ENCODE measurements around the gene RGMB. TPM values are rescaled to one million over a fixed set of nuclear protein-coding genes. Genes with fewer than 3 reads are reported as not detected.

RGMB gene
- total RNA-seq, 1 experiment from 2014 or later = 3.1 TPM

GRCh38 chr5:98810206-98810605 lies 36.7 kb downstream of the RGMB start:
- H3K36me3 ChIP-seq (ENCODE audit: insufficient read depth, low read length) = no peaks in the 10 kb centered on the region

GRCh38 chr5:98813755-98814154 lies 40.3 kb downstream of the RGMB start:
- no peak overlapping the region for H2AFZ ChIP-seq (ENCODE audit: low read length)
- H3K4me3 ChIP-seq (ENCODE audit: low read length) = no peak overlapping the region
- no peaks in the 10 kb centered on the region for H3K36me3 ChIP-seq (ENCODE audit: insufficient read depth, low read length)
- H4K20me1 ChIP-seq (ENCODE audit: insufficient read depth, low read depth, low read length) = no peaks in the 10 kb centered on the region
- H3K4me2 ChIP-seq (ENCODE audit: low read depth, low read length, poor library complexity, severe bottlenecking) = no peak overlapping the region
- H3K9ac ChIP-seq (ENCODE audit: low read length) = no peak overlapping the region
- H3K4me1 ChIP-seq (ENCODE audit: low read length) = no peaks in the 10 kb centered on the region
- H3K9me2 ChIP-seq (replicated peaks; ENCODE audit: insufficient read depth, low read length) = no peaks in the 10 kb centered on the region
- DNase-seq = no peak
- no peaks in the 10 kb centered on the region for H3K27me3 ChIP-seq (ENCODE audit: low read length)
- H3K27ac ChIP-seq (ENCODE audit: low read length) = no peak overlapping the region
- no peaks in the 10 kb centered on the region for H3K9me3 ChIP-seq (ENCODE audit: low read length)
- H3K79me2 ChIP-seq (ENCODE audit: low read length) = no peaks in the 10 kb centered on the region

More at GRCh38 chr5:98810206-98810605, 36.7 kb downstream of the RGMB start:
- no peaks in the 10 kb centered on the region for H3K9me3 ChIP-seq (ENCODE audit: low read length)
- no peaks in the 10 kb centered on the region for H3K4me1 ChIP-seq (ENCODE audit: low read length)
- H3K4me2 ChIP-seq (ENCODE audit: low read depth, low read length, poor library complexity, severe bottlenecking) = no peak overlapping the region
- H4K20me1 ChIP-seq (ENCODE audit: insufficient read depth, low read depth, low read length) = no peaks in the 10 kb centered on the region
- H3K27me3 ChIP-seq (ENCODE audit: low read length) = no peaks in the 10 kb centered on the region
- no peak overlapping the region for H2AFZ ChIP-seq (ENCODE audit: low read length)
- H3K9ac ChIP-seq (ENCODE audit: low read length) = no peak overlapping the region
- no peak overlapping the region for H3K27ac ChIP-seq (ENCODE audit: low read length)
- no peak for DNase-seq
- no peaks in the 10 kb centered on the region for H3K9me2 ChIP-seq (replicated peaks; ENCODE audit: insufficient read depth, low read length)
- no peak overlapping the region for H3K4me3 ChIP-seq (ENCODE audit: low read length)
- H3K79me2 ChIP-seq (ENCODE audit: low read length) = no peaks in the 10 kb centered on the region

- no peak overlapping the region for H3K4me3 ChIP-seq (ENCODE audit: low read length)
- H3K36me3 ChIP-seq (ENCODE audit: insufficient read depth, low read length) = no peaks in the 10 kb centered on the region
- H3K27me3 ChIP-seq (ENCODE audit: low read length) = no peaks in the 10 kb centered on the region
- H2AFZ ChIP-seq (ENCODE audit: low read length) = no peak overlapping the region
- no peak overlapping the region for H3K27ac ChIP-seq (ENCODE audit: low read length)
- no peaks in the 10 kb centered on the region for H3K9me2 ChIP-seq (replicated peaks; ENCODE audit: insufficient read depth, low read length)
- H3K79me2 ChIP-seq (ENCODE audit: low read length) = no peaks in the 10 kb centered on the region
- H3K9me3 ChIP-seq (ENCODE audit: low read length) = no peaks in the 10 kb centered on the region
- no peaks in the 10 kb centered on the region for H4K20me1 ChIP-seq (ENCODE audit: insufficient read depth, low read depth, low read length)
- no peaks in the 10 kb centered on the region for H3K4me1 ChIP-seq (ENCODE audit: low read length)
- H3K9ac ChIP-seq (ENCODE audit: low read length) = no peak overlapping the region
- no peak overlapping the region for H3K4me2 ChIP-seq (ENCODE audit: low read depth, low read length, poor library complexity, severe bottlenecking)
- DNase-seq = no peak
These were observed 43.2 kb downstream of the RGMB start for GRCh38 chr5:98816582-98817222.

- H3K9me3 ChIP-seq (ENCODE audit: low read length) = no peaks in the 10 kb centered on the region
These were observed 52.3 kb downstream of the RGMB start for GRCh38 chr5:98825582-98826375.

GRCh38 chr5:98827161-98827560 lies 53.7 kb downstream of the RGMB start:
- no peaks in the 10 kb centered on the region for H3K27me3 ChIP-seq (ENCODE audit: low read length)
- H4K20me1 ChIP-seq (ENCODE audit: insufficient read depth, low read depth, low read length) = no peaks in the 10 kb centered on the region
- DNase-seq = peak; percentile 72
- H2AFZ ChIP-seq (ENCODE audit: low read length) = no peak overlapping the region
- no peak overlapping the region for H3K27ac ChIP-seq (ENCODE audit: low read length)
- H3K9ac ChIP-seq (ENCODE audit: low read length) = no peak overlapping the region
- H3K4me2 ChIP-seq (ENCODE audit: low read depth, low read length, poor library complexity, severe bottlenecking) = no peak overlapping the region
- H3K4me1 ChIP-seq (ENCODE audit: low read length) = peaks cover 6% of the 10 kb centered on the region; the same call in 1 of the 2 replicates
- no peaks in the 10 kb centered on the region for H3K9me3 ChIP-seq (ENCODE audit: low read length)
- no peaks in the 10 kb centered on the region for H3K9me2 ChIP-seq (replicated peaks; ENCODE audit: insufficient read depth, low read length)
- no peaks in the 10 kb centered on the region for H3K36me3 ChIP-seq (ENCODE audit: insufficient read depth, low read length)
- H3K4me3 ChIP-seq (ENCODE audit: low read length) = no peak overlapping the region
- H3K79me2 ChIP-seq (ENCODE audit: low read length) = no peaks in the 10 kb centered on the region

More at GRCh38 chr5:98825582-98826375, 52.3 kb downstream of the RGMB start:
- no peaks in the 10 kb centered on the region for H4K20me1 ChIP-seq (ENCODE audit: insufficient read depth, low read depth, low read length)
- H3K9me2 ChIP-seq (replicated peaks; ENCODE audit: insufficient read depth, low read length) = no peaks in the 10 kb centered on the region
- H3K27me3 ChIP-seq (ENCODE audit: low read length) = no peaks in the 10 kb centered on the region
- DNase-seq = no peak
- peaks cover 6% of the 10 kb centered on the region; the same call in 1 of the 2 replicates for H3K4me1 ChIP-seq (ENCODE audit: low read length)
- H3K36me3 ChIP-seq (ENCODE audit: insufficient read depth, low read length) = no peaks in the 10 kb centered on the region
- no peak overlapping the region for H3K27ac ChIP-seq (ENCODE audit: low read length)
- no peak overlapping the region for H3K9ac ChIP-seq (ENCODE audit: low read length)
- H3K4me3 ChIP-seq (ENCODE audit: low read length) = no peak overlapping the region
- no peak overlapping the region for H3K4me2 ChIP-seq (ENCODE audit: low read depth, low read length, poor library complexity, severe bottlenecking)
- no peaks in the 10 kb centered on the region for H3K79me2 ChIP-seq (ENCODE audit: low read length)
- no peak overlapping the region for H2AFZ ChIP-seq (ENCODE audit: low read length)

GRCh38 chr5:98827588-98828284 lies 54.3 kb downstream of the RGMB start:
- no peak overlapping the region for H3K4me2 ChIP-seq (ENCODE audit: low read depth, low read length, poor library complexity, severe bottlenecking)
- no peak overlapping the region for H3K27ac ChIP-seq (ENCODE audit: low read length)
- no peak overlapping the region for H2AFZ ChIP-seq (ENCODE audit: low read length)
- H3K79me2 ChIP-seq (ENCODE audit: low read length) = no peaks in the 10 kb centered on the region
- no peaks in the 10 kb centered on the region for H3K9me2 ChIP-seq (replicated peaks; ENCODE audit: insufficient read depth, low read length)
- no peaks in the 10 kb centered on the region for H3K36me3 ChIP-seq (ENCODE audit: insufficient read depth, low read length)
- H3K9me3 ChIP-seq (ENCODE audit: low read length) = no peaks in the 10 kb centered on the region
- no peak overlapping the region for H3K4me3 ChIP-seq (ENCODE audit: low read length)
- H3K9ac ChIP-seq (ENCODE audit: low read length) = no peak overlapping the region
- H3K27me3 ChIP-seq (ENCODE audit: low read length) = no peaks in the 10 kb centered on the region
- DNase-seq = no peak
- no peaks in the 10 kb centered on the region for H4K20me1 ChIP-seq (ENCODE audit: insufficient read depth, low read depth, low read length)
- peaks cover 6% of the 10 kb centered on the region; the same call in 1 of the 2 replicates for H3K4me1 ChIP-seq (ENCODE audit: low read length)

GRCh38 chr5:98836175-98836574 lies 62.7 kb downstream of the RGMB start:
- no peaks in the 10 kb centered on the region for H4K20me1 ChIP-seq (ENCODE audit: insufficient read depth, low read depth, low read length)
- peaks cover 2% of the 10 kb centered on the region; the same call in 1 of the 2 replicates for H3K4me1 ChIP-seq (ENCODE audit: low read length)
- no peaks in the 10 kb centered on the region for H3K79me2 ChIP-seq (ENCODE audit: low read length)
- H3K36me3 ChIP-seq (ENCODE audit: insufficient read depth, low read length) = no peaks in the 10 kb centered on the region
- H3K4me2 ChIP-seq (ENCODE audit: low read depth, low read length, poor library complexity, severe bottlenecking) = no peak overlapping the region
- no peaks in the 10 kb centered on the region for H3K9me2 ChIP-seq (replicated peaks; ENCODE audit: insufficient read depth, low read length)
- DNase-seq = no peak
- H3K4me3 ChIP-seq (ENCODE audit: low read length) = no peak overlapping the region
- no peaks in the 10 kb centered on the region for H3K9me3 ChIP-seq (ENCODE audit: low read length)
- no peak overlapping the region for H2AFZ ChIP-seq (ENCODE audit: low read length)
- H3K27ac ChIP-seq (ENCODE audit: low read length) = no peak overlapping the region
- no peaks in the 10 kb centered on the region for H3K27me3 ChIP-seq (ENCODE audit: low read length)
- no peak overlapping the region for H3K9ac ChIP-seq (ENCODE audit: low read length)

All from Karpas-422 (cell line).